Osteoblast (primary cell): Measurements from ENCODE around the gene SLC1A3. TPM values are rescaled to one million over a fixed set of nuclear protein-coding genes. Genes with fewer than 3 reads are reported as not detected.

Experiments used
- DNase-seq: peaks from one replicate; pipeline ENCODE4 v3.0.0; 2011; ENCODE audit warnings: low spot score, mixed read lengths; ENCODE audit not compliant: insufficient read length; ENCODE audit errors: missing footprints
- H2AFZ ChIP-seq: 2 replicates; pipeline ENCODE4 v1.6.0; 2011; ENCODE audit warnings: mild to moderate bottlenecking, low read length
- H3K27ac ChIP-seq: 2 replicates; pipeline ENCODE4 v1.5.1; 2011; ENCODE audit warnings: mild to moderate bottlenecking, low read depth, low read length, moderate library complexity
- H3K27me3 ChIP-seq: 2 replicates; pipeline ENCODE4 v1.6.0; 2012; ENCODE audit warnings: mild to moderate bottlenecking, control low read depth, inconsistent platforms, low read length, moderate library complexity; ENCODE audit not compliant: insufficient read depth
- H3K36me3 ChIP-seq: 2 replicates; pipeline ENCODE4 v1.5.1; 2011; ENCODE audit warnings: mild to moderate bottlenecking, low read length, control low read depth, moderate library complexity; ENCODE audit not compliant: insufficient read depth
- H3K4me1 ChIP-seq: 2 replicates; pipeline ENCODE4 v1.5.1; 2011; ENCODE audit warnings: mild to moderate bottlenecking, low read length, control low read depth, moderate library complexity; ENCODE audit not compliant: insufficient read depth
- H3K4me2 ChIP-seq: 2 replicates; pipeline ENCODE4 v1.6.0; 2011; ENCODE audit warnings: mild to moderate bottlenecking, low read length; ENCODE audit not compliant: insufficient read depth
- H3K4me3 ChIP-seq: fragments of 200-600 bp; sonication (generic); 3 replicates; pipeline ENCODE4 v1.5.1; 2012; ENCODE audit warnings: mild to moderate bottlenecking, low read length, inconsistent platforms; ENCODE audit not compliant: insufficient read depth
- H3K79me2 ChIP-seq: 2 replicates; pipeline ENCODE4 v1.6.0; 2012; ENCODE audit warnings: mild to moderate bottlenecking, low read length, control low read depth, inconsistent platforms; ENCODE audit not compliant: insufficient read depth
- H3K9me3 ChIP-seq: 2 replicates; pipeline ENCODE4 v1.5.1; 2011; ENCODE audit warnings: low read depth, low read length, control low read depth
- H4K20me1 ChIP-seq: 2 replicates; pipeline ENCODE4 v1.6.0; 2012; ENCODE audit warnings: mild to moderate bottlenecking, low read length, control low read depth; ENCODE audit not compliant: insufficient read depth
- total RNA-seq: library from RNA; depleted of rRNA; stranded (reverse); fragments of >200 nt; gene quantifications from 2 replicates; pipeline ENCODE4 v1.2.3, GENCODE V29; 2012
- TF ChIP-seq, protein P1 (sequence below): IDR thresholded peaks from 2 replicates; pipeline ENCODE4 v1.5.1; 2011; ENCODE audit warnings: mild to moderate bottlenecking, low read depth, low read length, moderate library complexity; ENCODE audit errors: extremely low read depth

Gene SLC1A3
- total RNA-seq, 1 donor = 45.2 TPM

GRCh38 chr5:36692791-36693763, 86.7 kb downstream of the SLC1A3 start:
- Histone ChIP-seq H3K4me1 (peaks cover 37% of the 10 kb centered on the region), H3K27me3 (no peaks in the 10 kb centered on the region), H2AFZ (peak overlapping the region; percentile 83), H3K27ac (peak overlapping the region; percentile 87), H3K4me3 (peak overlapping the region; percentile 58), H3K79me2 (no peaks in the 10 kb centered on the region), H4K20me1 (no peaks in the 10 kb centered on the region), H3K36me3 (no peaks in the 10 kb centered on the region), H3K9me3 (no peaks in the 10 kb centered on the region), H3K4me2 (peak overlapping the region; percentile 78)
- DNase-seq = peak; percentile 93
- TF ChIP-seq, protein P1, sequence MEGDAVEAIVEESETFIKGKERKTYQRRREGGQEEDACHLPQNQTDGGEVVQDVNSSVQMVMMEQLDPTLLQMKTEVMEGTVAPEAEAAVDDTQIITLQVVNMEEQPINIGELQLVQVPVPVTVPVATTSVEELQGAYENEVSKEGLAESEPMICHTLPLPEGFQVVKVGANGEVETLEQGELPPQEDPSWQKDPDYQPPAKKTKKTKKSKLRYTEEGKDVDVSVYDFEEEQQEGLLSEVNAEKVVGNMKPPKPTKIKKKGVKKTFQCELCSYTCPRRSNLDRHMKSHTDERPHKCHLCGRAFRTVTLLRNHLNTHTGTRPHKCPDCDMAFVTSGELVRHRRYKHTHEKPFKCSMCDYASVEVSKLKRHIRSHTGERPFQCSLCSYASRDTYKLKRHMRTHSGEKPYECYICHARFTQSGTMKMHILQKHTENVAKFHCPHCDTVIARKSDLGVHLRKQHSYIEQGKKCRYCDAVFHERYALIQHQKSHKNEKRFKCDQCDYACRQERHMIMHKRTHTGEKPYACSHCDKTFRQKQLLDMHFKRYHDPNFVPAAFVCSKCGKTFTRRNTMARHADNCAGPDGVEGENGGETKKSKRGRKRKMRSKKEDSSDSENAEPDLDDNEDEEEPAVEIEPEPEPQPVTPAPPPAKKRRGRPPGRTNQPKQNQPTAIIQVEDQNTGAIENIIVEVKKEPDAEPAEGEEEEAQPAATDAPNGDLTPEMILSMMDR = peak; percentile 82

DNA sequence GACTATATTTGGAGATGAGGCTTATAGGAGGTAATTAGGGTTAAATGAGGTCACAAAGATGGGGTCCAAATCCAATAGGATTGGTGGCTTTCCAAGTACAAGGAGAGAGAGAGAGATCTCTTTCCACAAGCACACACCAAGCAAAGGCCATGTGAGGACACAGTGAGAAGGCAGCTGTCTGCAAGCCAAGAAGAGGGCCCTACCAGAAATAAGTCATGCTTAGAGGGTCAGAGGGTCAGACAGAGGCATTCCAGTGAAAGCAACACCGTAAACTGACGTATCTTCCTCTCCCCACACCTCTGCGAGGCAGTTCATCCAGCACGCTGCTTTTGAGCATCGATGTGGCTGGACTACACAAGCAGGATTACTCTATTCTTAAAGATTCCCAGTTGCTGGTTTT, 87.9 kb downstream of the SLC1A3 start:
- Histone ChIP-seq H2AFZ (no peak overlapping the region), H3K36me3 (no peaks in the 10 kb centered on the region), H3K9me3 (no peaks in the 10 kb centered on the region), H3K4me1 (peaks cover 35% of the 10 kb centered on the region), H4K20me1 (no peaks in the 10 kb centered on the region), H3K27ac (no peak overlapping the region), H3K4me2 (no peak overlapping the region), H3K4me3 (no peak overlapping the region), H3K27me3 (no peaks in the 10 kb centered on the region), H3K79me2 (no peaks in the 10 kb centered on the region)
- no peak for DNase-seq
- TF ChIP-seq, protein P1 = no peak

DNA sequence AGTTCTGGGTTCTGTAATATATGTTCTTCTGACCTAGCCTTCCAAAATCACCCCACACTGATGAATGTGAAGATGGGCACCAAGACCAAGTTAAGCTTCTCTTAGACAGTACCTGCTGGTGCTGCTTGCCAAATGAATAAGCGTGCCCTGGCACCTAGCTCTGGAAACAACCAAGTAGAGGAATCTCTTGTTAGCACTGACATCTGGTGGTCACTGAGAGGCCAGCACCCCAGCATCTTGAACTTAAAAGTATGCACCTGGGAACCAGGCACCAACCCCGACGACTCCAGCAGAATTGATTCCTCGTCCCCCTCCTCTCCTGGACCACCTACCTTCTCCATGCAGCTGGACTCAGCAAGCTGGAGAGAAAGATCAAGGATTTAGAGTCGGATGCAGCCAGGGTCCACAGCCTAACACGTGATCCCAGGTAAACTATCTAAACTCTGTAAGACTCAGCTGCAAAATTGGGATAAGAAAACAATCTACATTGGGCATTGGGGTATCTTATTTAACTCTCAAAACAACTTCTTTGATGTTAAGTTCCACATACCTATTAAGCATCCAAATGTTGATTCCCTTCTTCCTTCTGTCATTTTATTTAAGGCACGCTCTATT, 89.8 kb downstream of the SLC1A3 start:
- Histone ChIP-seq H3K36me3 (no peaks in the 10 kb centered on the region), H3K79me2 (no peaks in the 10 kb centered on the region), H3K4me2 (no peak overlapping the region), H3K27ac (no peak overlapping the region), H4K20me1 (no peaks in the 10 kb centered on the region), H3K4me3 (no peak overlapping the region), H3K27me3 (peaks cover 8% of the 10 kb centered on the region), H3K4me1 (peaks cover 22% of the 10 kb centered on the region), H3K9me3 (no peaks in the 10 kb centered on the region), H2AFZ (no peak overlapping the region)
- peak; percentile 86 for DNase-seq
- TF ChIP-seq, protein P1 = peak; percentile 84

DNA sequence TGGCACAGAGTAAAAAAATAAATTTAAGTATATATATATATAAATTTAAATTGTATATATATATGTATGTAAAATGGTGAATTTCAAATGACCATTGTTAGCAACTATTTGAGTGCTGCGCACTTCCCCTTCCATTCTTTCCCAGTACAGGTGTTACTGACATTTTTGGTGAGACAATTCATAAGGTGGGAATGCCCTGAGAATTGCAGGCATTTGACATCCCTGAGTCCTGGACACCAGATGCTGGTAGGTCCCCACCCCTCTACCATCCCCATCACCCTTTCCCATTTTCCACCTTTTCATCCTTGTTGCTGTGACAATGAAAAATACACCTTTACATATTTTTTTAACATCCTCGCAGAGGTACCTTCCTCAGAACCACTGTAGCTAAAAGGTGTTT, 91.6 kb downstream of the SLC1A3 start:
- Histone ChIP-seq H3K79me2 (no peaks in the 10 kb centered on the region), H3K4me1 (peaks cover 4% of the 10 kb centered on the region), H3K36me3 (no peaks in the 10 kb centered on the region), H3K4me2 (no peak overlapping the region), H3K27me3 (peaks cover 22% of the 10 kb centered on the region), H3K27ac (no peak overlapping the region), H4K20me1 (no peaks in the 10 kb centered on the region), H2AFZ (no peak overlapping the region), H3K9me3 (no peaks in the 10 kb centered on the region), H3K4me3 (no peak overlapping the region)
- TF ChIP-seq, protein P1 = no peak
- no peak for DNase-seq
